Fibroblast of skin of left biceps (primary cell): ENCODE data around the gene CHPF.

Experiments
- DNase-seq, 2 experiments: peaks; one replicate each; pipeline ENCODE4 v3.0.0-alpha.2; 2013; ENCODE audit warnings: low read depth in 2 of 2

CHPF gene

GRCh38 chr2:219497495-219498279 lies 45.9 kb downstream of the CHPF start:
- DNase-seq: no peak

GRCh38 chr2:219496825-219497494 lies 46.6 kb downstream of the CHPF start:
- no peak for DNase-seq

- DNase-seq: no peak
Measured at GRCh38 chr2:219496247-219496824, 47.3 kb downstream of the CHPF start.

GRCh38 chr2:219495531-219496122 lies 48.0 kb downstream of the CHPF start:
- DNase-seq: peak in 1 of 2 experiments; percentile 55

GRCh38 chr2:219494952-219495530 lies 48.6 kb downstream of the CHPF start:
- DNase-seq: no peak

GRCh38 chr2:219493086-219493485 lies 50.5 kb downstream of the CHPF start:
- DNase-seq: no peak

- DNase-seq: no peak
Measured at GRCh38 chr2:219492575-219492974, 51.0 kb downstream of the CHPF start.

GRCh38 chr2:219491278-219491963 lies 52.2 kb downstream of the CHPF start:
- no peak for DNase-seq

- DNase-seq: no peak
Measured at GRCh38 chr2:219490600-219491130, 52.9 kb downstream of the CHPF start.

GRCh38 chr2:219490186-219490585 lies 53.4 kb downstream of the CHPF start:
- DNase-seq: no peak

- DNase-seq: no peak
Measured at GRCh38 chr2:219489315-219489714, 54.3 kb downstream of the CHPF start.
